ENCODE results near the gene VPS54.
"Not testable (repeated sequence)": the region's sequence is repeated elsewhere in the genome, so short reads cannot be mapped to it uniquely, and the experiment has no call there.

Gene VPS54

DNA sequence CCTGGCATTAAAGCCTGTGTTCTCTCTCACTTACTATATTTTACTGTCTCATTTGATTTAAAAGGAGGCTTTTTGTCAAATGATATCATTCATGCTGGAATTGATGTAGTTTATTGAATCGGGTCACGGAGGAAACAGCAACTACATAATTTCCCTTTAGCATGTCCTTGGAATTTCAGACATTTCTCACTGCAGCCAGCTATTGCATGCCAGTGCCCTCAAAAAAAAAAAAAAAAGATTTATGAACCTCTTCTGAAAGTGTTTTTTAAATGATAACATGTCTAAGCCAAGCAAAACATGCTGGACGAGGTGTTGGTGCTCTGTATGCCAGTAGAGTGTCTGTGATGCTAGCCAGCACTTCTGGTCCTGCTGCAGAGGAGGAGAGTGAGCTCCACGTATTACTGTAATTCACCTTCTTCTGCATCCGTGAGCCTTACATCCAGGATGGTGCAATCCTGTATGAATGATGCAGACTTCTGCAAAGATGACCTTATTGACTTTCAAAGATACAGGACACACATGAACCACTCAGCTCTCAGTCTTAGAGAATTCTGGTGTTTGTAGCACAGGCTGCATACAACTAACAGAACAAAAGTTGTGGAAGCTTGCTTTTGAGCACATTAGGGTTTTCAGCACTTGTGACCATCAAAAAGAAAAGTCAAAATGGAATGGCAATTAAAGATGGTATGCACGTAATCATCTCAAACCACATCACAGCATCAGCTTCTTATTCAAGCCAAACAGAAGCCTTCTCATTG, 146.5 kb downstream of the VPS54 start:
- no peak for DNase-seq (ENCODE audit: low read depth in 2 of 2)

DNA sequence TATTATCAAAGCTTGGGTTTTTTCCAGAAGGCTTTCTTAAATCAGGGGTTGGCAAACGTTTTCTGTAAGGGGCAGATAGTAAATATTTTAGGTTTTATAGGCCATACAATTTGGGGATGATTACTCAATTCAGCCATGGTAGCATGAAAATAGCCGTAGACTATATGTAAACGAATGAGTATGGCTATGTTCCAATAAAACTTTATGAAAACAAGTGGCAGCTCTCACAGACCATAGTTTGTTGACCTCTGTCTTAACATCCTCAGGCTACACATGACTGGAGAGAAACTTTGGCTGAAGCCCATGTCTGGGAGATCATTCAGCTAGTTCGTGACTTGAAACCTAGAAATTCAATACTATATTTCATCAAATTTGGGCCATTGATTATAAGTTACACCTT, 147.4 kb downstream of the VPS54 start:
- no peak for DNase-seq (ENCODE audit: low read depth in 2 of 2)

DNA sequence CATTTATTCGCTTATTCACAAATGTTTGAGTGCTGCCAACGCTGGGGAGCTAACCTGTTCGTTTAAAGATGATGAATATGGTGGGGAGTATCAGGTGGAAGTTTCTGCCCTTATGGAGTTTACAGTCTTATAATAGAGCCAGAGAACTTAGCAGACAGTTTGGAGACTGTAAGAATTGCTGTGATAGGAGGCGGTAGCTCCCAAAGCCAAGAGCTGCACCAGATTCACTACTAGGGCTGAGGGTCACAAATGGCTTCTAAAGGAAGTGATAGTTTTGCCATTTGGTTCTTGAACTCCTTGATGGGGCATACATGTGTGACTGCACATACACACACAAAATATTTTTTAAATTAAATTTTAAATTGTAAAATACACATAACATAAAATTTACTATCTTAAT, 148.5 kb downstream of the VPS54 start:
- DNase-seq (ENCODE audit: low read depth in 2 of 2): no peak

DNA sequence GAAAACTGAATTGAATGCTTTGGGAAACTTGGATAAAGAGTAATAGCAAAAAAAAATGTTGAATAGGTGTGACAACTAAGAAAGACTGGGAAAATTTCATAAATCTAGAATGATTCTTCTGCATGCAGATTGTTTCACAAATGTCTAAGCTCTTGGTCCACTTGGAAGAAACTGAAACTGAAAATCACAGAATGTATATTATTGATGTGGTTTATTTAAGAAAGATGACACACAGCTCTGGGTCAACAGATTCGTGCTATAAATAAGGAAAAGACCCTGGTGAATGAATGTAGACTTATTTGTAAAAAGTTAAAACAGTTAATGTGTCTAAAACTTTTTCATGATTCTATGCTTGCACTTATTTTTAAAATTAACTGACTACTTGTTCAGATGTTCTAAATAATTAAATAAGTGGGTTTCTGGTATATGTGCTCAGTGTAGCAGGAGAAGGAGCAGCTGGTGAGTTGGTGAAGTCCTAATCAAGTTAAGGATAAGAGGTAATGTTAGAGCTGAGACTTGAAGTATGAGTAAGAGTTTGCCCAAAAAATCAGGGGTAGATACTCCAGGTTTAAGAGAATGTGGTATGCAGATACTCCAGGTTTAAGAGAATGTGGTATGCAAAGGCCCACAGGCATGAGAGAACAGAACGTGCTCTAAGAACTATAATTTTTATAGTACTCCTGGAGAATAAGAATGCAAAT, 153.1 kb downstream of the VPS54 start:
- DNase-seq (ENCODE audit: low read depth in 2 of 2): no peak

DNA sequence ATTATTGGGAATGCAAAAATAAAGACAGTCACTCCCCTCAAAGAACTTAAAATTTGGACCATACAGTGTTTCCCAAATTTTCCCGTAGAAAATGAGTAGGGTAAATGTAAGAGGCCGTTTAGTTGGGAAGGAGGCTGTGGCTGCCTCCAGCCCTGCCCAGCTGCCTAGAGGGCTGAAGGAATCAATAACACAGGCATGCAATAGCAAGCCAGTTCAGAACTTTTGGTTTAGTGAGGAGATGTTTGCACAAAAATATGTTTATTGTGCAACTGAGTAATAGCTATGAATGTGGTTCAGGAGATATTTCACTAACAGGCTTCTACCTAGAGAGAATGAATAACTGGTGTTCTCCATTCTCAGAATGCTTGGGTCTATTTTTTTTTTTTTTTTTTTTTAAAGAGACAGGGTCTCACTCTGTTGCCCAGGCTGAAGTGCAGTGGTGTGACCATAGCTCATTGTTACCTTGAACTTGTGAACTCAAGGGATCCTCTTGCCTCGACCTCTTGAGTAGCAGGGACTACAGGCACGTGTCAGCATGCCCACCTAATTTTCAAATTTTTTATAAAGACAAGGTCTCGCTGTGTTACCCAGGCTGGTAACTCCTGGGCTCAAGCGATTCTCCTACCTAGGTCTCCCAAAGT, 153.9 kb downstream of the VPS54 start:
- DNase-seq (ENCODE audit: low read depth in 2 of 2): no peak

DNA sequence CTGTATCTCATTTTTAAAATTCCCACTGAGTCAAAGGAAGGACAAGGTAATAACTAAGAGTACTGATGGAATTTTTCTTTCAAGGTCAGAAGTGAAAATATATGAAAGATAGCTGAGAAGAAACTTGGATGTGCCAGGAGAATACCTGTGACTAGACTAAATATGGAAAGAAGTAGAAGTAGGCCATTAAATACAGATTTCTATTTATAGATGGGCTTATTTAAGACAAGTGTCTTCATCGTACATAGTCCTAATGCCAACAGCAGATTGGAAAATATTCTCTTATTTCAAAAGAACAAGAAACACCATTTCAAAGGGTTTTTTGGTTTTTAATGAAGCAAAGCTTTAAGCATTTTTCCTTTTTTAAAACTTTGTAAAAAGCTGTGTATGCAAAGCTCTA, 155.5 kb downstream of the VPS54 start:
- no peak for DNase-seq (ENCODE audit: low read depth in 2 of 2)

DNA sequence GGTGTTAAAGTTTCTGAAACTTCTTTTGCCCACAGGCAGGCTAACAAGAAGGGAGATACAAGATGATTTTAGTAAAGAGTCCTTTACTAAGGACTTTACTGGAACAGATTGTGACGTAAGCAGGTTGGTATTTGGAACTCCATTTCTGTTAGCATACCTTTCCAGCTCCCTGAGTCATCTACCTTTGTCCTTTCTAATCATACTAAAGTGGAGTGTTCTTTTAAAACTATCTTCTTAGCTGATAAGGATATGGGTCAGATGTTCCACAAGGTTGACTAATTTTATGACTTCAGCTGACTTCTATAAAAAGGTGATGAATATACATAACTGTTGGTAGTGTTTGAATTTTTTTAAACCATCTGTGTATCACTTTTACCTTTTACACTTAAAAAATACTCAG, 156.4 kb downstream of the VPS54 start:
- no peak for DNase-seq (ENCODE audit: low read depth in 2 of 2)

DNA sequence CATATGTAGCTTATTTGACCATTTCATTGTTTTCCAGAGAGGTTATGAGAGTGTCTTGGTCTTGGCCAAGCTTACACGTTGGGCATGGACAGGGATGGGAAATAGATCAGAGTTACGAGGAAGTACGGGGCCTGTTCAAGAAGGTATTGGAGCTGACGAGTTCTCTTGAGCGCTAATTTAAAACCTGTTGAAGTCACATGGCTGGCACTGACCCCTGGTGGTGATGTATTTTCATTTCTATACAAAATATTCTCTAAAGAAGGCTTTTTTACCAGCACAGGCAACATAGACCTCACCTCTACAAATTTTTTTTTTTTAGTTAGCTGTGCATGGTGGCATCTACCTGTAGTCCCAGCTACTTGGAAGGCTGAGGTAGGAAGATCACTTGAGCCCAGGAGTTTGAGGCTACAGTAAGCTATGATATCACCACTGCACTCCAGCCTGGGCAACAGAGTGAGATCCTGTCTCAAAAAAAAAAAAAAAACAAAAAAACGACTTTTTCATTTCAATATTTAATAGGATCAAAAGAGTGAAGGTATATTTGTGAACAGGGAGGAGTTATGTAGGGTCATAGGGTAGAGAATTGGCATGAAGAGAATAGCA, 157.9 kb downstream of the VPS54 start:
- peak in 1 of 2 donors; percentile 44 for DNase-seq (ENCODE audit: low read depth in 2 of 2)

DNA sequence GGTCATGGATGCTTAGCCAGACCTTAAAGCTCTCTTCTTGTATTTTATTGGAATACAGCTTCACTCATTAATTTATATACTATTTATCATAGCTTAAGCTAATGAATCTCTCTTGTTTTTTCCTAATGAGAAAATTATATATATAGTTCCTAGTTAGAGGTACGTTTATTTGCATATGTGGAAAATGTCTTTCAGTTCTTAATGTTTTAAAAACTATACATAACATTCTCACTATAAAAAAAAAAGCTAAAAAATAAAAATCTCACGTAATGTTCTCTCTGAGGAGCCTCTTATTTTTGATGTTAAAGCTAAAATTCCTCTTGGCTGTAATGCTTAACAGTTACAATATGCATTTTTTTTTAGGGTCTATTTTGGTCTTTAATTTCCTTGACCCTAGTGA, 160.9 kb downstream of the VPS54 start:
- DNase-seq (ENCODE audit: low read depth in 2 of 2): no peak

DNA sequence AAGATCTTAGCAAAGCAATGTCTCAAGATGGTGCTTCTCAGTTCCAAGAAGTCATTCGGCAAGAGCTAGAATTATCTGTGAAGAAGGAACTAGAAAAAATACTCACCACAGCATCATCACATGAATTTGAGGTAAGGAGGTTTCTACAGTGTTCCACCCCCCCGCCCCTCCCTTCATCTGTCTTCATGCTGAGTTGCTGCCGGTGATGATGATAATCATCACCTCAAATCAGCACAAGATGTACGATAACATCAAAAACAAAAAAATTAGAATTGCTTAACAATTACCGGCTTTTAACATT, 163.0 kb downstream of the VPS54 start:
- peak in 1 of 2 donors; percentile 24 for DNase-seq (ENCODE audit: low read depth in 2 of 2)

DNA sequence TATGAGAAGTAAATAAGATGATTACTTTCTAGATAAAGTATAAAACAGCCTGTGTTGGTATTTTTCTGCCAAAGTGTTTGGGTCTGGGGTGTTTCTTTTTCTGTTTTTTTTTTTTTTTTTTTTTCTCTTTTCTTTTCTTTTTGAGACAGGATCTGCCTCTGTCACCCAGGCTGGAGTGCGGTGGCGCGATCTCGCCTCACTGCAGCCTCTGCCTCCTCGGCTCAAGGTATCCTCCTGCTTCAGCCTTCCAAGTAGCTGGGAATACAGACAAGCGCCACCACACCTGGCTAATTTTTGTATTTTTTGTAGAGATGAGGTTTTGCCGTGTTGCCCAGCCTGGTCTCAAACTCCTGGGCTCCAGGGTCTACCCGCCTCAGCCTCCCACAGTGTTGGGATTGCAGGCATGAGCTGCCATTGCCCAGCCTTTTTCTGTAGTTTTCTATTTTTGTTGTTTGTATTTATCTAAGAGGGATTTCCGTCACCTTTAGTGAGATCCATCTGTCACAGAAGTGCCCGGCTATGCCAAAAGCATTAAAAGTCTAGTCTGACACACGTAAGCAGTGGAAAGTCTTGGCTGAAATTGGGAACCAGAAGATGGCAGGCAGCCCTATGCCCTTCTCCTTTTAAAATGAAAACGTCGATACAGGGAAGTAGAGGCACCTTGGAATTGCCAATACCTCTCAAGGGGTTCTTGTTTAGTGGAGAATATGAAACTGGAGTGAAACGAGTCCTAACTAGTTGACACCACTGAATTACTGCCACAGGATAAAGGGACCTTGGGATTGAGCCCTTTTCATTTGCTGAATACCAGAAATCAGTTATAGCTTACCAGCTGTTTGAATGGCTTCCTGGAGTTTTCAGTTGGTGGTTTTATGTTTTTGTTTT, 163.6 kb downstream of the VPS54 start:
- no peak for DNase-seq (ENCODE audit: low read depth in 2 of 2)

DNA sequence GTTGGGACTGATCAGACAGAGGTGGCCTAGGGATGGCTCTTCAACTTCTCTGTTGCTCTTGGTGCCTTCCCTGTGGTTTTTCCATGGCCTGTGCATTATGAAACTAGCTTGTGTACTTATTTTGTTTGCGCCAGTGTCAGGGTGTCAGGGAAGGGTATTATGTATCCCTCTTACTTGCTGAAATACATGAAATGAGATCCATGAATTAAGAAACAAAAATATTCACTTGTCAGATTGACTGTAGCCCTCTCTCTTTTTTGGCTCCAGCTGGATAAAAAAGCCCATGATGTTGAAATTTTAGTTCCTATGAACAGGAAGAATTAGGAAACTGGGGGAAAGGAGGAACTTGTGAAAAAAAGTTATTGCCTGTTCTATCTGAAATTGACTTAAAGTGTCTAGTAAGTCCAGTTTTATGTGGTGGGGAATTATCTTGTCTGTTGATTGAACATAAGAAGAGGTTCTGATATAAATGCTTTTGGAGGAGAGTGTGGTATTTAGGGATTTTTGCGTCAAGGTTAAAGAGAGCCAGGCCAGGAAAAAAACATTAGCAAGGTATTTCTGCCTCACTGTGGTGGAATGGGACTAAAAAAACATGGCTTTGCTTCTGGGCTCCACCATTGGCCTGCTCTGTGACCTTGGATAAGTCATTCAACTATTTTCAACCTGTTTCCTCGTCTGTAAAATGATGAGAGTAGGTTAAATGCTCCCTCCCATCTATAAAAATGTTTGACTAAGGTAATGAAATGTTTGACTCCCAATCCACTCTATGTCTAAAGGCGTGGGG, 165.5 kb downstream of the VPS54 start:
- no peak for DNase-seq (ENCODE audit: low read depth in 2 of 2)

DNA sequence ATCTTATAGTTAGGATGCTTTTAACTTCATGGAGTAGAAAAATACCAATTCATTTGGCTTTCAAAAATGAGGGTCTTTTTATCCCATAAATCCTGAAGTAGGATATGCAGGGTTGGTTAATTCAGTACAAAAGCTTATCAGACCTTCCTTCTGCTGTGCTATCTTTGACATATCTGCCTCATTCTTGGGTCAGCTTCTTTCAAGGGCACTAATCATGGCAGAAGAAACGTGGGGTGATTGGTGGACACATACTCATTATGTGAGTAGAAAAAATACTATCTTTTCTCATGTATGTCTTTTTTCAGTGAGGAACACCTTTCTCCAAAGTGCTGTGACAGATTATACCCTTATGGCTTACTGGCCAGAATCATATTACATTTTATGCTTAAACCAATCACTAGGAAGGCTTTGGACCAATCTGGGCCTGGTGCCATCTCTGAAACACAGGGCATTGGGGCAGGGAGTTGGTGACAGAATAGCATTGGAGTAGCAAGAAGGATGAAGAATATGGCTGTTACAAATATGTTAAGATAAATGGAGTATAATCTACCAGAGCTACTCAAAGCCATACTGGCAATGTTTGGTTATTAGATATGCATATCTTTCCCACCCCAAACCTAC, 167.4 kb downstream of the VPS54 start:
- DNase-seq (ENCODE audit: low read depth in 2 of 2): no peak

DNA sequence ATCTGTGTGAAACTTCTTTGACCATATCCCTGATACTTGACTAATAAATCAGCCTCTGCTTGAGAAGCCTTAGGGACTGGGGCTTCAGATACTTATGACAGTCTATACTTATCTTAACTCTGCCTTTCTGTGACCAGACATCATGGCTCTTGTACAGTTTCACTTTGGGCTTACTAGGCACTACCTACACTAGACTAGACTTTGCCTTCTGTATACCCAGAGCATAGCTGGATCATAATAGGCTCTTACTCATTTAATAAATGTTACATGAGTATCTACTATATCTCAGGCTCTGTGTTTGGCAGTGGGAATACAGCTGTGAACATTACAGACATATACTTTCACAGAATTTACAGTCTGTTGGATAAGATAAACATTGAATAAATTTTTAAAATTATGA, 168.6 kb downstream of the VPS54 start:
- no peak for DNase-seq (ENCODE audit: low read depth in 2 of 2)

DNA sequence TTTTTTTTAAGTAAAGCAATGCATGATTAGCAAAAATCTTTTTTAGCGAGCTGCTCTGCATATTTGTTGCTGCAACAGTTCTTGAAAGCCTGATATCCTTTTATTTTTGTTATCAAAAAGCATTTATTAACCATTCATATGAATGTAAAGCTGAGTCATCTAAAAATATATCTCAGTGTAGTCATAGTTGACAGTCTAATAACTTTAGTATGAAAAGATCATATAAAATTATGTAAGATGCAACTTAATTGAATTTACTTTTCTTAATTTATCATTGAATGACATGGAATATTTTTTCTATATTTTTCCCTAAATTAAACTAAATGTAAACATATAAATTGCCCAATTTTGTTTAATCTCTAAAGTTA, 169.0 kb downstream of the VPS54 start:
- no peak for DNase-seq (ENCODE audit: low read depth in 2 of 2)

DNA sequence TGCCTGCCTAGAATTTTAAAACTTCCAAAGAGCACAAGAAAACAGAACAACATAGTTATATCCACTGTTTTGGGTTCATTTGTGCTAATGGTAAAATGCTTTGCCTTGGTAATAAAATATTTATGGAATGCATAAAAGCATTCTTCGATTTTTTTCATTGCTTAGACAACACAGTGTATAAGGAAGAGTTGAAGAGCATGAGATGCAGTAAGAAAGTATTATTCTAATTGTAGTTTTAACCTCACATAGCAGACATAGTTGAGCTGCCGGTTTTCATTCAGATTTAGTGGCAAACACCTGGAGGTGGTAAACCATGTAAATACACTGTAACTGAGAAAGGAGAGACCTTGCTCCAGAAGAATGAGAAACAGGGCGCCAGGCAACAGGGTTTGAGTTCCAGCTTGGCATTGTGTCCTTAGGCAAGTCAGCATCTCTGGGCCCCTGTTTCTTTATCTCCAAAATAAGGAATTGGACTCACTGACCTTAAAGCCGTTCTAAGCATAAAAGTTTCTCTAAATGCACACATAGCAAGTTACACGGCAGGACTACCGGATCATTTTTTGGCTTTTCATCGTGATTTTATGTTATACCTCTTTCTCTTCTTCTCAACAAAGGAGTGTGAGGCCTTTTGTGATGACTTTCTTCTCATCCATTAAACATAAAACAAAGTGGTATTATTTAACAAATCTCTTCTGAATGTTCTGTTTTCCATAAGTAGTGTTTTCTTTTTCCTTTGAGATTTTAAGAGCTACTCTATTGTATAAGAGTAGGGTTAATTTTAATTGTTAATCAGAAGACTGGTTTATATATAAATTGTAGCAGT, 169.6 kb downstream of the VPS54 start:
- DNase-seq (ENCODE audit: low read depth in 2 of 2): no peak

DNA sequence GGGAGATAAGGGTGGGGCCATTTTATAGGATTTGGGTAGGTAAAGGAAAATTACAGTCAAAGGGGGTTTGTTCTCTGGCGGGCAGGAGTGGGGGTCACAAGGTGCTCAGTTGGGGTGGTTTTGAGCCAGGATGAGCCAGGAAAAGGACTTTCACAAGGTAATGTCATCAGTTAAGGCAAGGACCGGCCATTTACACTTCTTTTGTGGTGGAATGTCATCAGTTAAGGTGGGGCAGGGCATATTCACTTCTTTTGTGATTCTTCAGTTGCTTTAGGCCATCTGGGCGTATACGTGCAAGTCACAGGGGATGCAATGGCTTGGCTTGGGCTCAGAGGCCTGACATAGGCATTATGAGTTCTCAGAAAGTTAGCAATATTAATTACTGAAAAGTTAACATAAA, 171.7 kb downstream of the VPS54 start:
- DNase-seq (ENCODE audit: low read depth in 2 of 2): not testable (repeated sequence)

DNA sequence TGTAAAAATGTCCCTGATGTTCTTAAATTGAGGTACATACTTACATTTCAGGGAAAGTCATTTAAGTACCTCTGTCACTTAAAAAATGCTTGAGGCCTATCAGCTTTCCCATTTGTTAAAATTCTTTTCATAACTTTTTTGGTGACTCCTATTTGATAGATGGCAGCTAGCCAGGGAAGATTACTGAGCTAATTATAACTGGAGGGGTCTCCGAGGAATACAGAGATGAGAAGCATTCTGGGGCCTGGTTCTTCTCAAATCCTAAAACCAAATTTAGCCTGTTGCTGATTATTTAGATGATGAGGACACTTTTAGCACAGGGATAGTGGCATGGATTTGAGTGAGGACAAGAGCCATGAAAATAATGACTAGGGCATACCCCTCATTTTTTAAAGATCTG, 172.7 kb downstream of the VPS54 start:
- no peak for DNase-seq (ENCODE audit: low read depth in 2 of 2)

DNA sequence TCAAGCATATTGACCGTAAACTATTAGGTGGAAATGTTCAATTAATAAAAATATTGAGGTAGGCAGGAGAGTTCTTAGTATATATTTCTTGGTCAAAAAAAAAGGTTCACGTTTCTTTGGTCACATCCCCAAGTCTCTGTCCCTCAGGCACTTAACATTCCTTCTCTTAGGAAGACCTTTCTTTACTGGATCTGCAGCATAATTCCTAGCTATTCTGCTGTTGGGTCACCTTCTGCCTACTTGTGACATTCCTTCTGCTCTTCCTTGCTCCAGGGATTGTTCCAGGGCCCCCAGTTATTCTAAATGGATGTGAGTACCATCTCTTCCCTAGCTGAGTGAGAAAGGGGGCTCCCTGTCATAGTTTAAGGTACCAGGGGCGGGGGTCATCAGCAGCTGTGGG, 173.4 kb downstream of the VPS54 start:
- DNase-seq (ENCODE audit: low read depth in 2 of 2): no peak

DNA sequence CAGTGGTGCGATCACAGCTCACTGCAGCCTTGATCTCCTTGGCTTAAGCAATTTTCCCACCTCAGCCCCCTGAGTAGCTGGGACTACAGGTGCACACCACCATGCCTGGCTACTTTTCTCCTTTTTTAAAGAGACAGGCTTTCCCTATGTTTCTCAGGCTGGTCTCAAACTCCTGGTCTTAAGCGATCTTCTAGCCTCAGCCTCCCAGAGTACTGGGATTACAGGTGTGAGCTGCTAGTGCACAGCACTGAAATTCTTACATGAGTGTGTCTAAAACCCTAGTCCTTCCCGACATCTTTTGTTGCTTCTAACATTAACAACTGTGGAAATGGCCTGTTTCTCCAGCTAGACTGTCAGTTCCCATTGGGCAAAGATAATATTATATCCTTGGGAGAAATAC, 174.6 kb downstream of the VPS54 start:
- DNase-seq (ENCODE audit: low read depth in 2 of 2): no peak

Data from stimulated activated CD8-positive, alpha-beta memory T cell treated with anti-CD3 and anti-CD28 coated beads, Interleukin-2, amount 100 ng/mL, for 1 hour (primary cell).